GM12872 (cell line): Measurements from ENCODE around the gene ACTN4.
A peak's percentile ranks its signal among the peaks of the same experiment; 100 is the strongest.

ENCODE experiments used
- CTCF ChIP-seq: IDR thresholded peaks from 3 replicates; pipeline ENCODE4 v1.5.1; 2011; ENCODE audit warnings: low read depth, mild to moderate bottlenecking, low read length, moderate library complexity; ENCODE audit not compliant: insufficient read depth

ACTN4 gene

GRCh38 chr19:38682195-38682867 lies 34.9 kb downstream of the ACTN4 start:
- no peak for TF ChIP-seq CTCF

- TF ChIP-seq CTCF: no peak
Measured at GRCh38 chr19:38682872-38683392, 35.5 kb downstream of the ACTN4 start.

- no peak for TF ChIP-seq CTCF
Measured at GRCh38 chr19:38683393-38684077, 36.1 kb downstream of the ACTN4 start.

GRCh38 chr19:38684078-38684861 lies 36.8 kb downstream of the ACTN4 start:
- no peak for TF ChIP-seq CTCF

- no peak for TF ChIP-seq CTCF
Measured at GRCh38 chr19:38684862-38685665, 37.6 kb downstream of the ACTN4 start.

- peak; percentile 59 for TF ChIP-seq CTCF
Measured at GRCh38 chr19:38685666-38686529, 38.4 kb downstream of the ACTN4 start.
